NAMALWA (cell line): ENCODE results near the gene KATNB1.
"Not testable (repeated sequence)": the region's sequence is repeated elsewhere in the genome, so short reads cannot be mapped to it uniquely, and the experiment has no call there.

ENCODE experiments used
- DNase-seq: peaks from one replicate; pipeline ENCODE4 v3.0.0-alpha.2; 2015; ENCODE audit warnings: low spot score

Gene KATNB1

GRCh38 chr16:57725976-57726375, 9.6 kb upstream of the KATNB1 start:
- DNase-seq = no peak

- no peak for DNase-seq
Measured at GRCh38 chr16:57726433-57726947, 9.1 kb upstream of the KATNB1 start.

- DNase-seq = no peak
Measured at GRCh38 chr16:57727610-57728009, 8.0 kb upstream of the KATNB1 start.

- DNase-seq = no peak
Measured at GRCh38 chr16:57728336-57729181, 7.0 kb upstream of the KATNB1 start.

GRCh38 chr16:57729182-57729484, 6.4 kb upstream of the KATNB1 start:
- DNase-seq = no peak

- not testable (repeated sequence) for DNase-seq
Measured at GRCh38 chr16:57729852-57730251, 5.7 kb upstream of the KATNB1 start.

GRCh38 chr16:57730771-57731730, 4.5 kb upstream of the KATNB1 start:
- DNase-seq = no peak

GRCh38 chr16:57732037-57732436, 3.5 kb upstream of the KATNB1 start:
- DNase-seq = no peak

GRCh38 chr16:57732714-57733113, 2.9 kb upstream of the KATNB1 start:
- DNase-seq = no peak

- no peak for DNase-seq
Measured at GRCh38 chr16:57734308-57734924, 1.2 kb upstream of the KATNB1 start.

- peak; percentile 100 for DNase-seq
Measured at GRCh38 chr16:57734925-57735754, 430 bp upstream of the KATNB1 start.

- peak; percentile 55 for DNase-seq
Measured at GRCh38 chr16:57736419-57737351, 1.1 kb downstream of the KATNB1 start.

- no peak for DNase-seq
Measured at GRCh38 chr16:57738844-57739243, 3.3 kb downstream of the KATNB1 start.

GRCh38 chr16:57739756-57740422, 4.3 kb downstream of the KATNB1 start:
- DNase-seq = no peak

GRCh38 chr16:57740423-57741071, 5.0 kb downstream of the KATNB1 start:
- DNase-seq = no peak

GRCh38 chr16:57741660-57742191, 6.2 kb downstream of the KATNB1 start:
- DNase-seq = no peak

GRCh38 chr16:57742543-57742942, 7.0 kb downstream of the KATNB1 start:
- DNase-seq = no peak

- no peak for DNase-seq
Measured at GRCh38 chr16:57743458-57743857, 7.9 kb downstream of the KATNB1 start.
